DND-41 (cell line): Measurements from ENCODE around the gene SEZ6L2.
A peak's percentile ranks its signal among the peaks of the same experiment; 100 is the strongest.

Source experiments
- ATAC-seq: fragments of 200-7000 bp; cut with Tn5 transposase; 3 replicates; pipeline ENCODE4 v1.9.1; 2021; ENCODE audit warnings: low read depth; ENCODE audit not compliant: insufficient read depth
- DNase-seq: peaks from one replicate; pipeline ENCODE4 v3.0.0-alpha.2; 2020
- H2AFZ ChIP-seq: 2 replicates; pipeline ENCODE4 v1.6.0; 2012; ENCODE audit warnings: low read depth, low read length
- H3K27ac ChIP-seq: 2 replicates; pipeline ENCODE4 v1.5.1; 2012; ENCODE audit warnings: low read length, inconsistent platforms
- H3K27me3 ChIP-seq: fragments of 200-600 bp; sonication (generic); 2 replicates; pipeline ENCODE4 v1.6.0; 2012; ENCODE audit warnings: low read length, mild to moderate bottlenecking, inconsistent platforms; ENCODE audit not compliant: insufficient read depth, poor library complexity
- H3K36me3 ChIP-seq: 2 replicates; pipeline ENCODE4 v1.5.1; 2012; ENCODE audit warnings: low read length, inconsistent platforms; ENCODE audit not compliant: insufficient read depth
- H3K4me1 ChIP-seq: 2 replicates; pipeline ENCODE4 v1.5.1; 2012; ENCODE audit warnings: mild to moderate bottlenecking, low read length; ENCODE audit not compliant: insufficient read depth
- H3K4me2 ChIP-seq: 2 replicates; pipeline ENCODE4 v1.6.0; 2012; ENCODE audit warnings: mild to moderate bottlenecking, moderate library complexity, low read length, inconsistent platforms; ENCODE audit not compliant: insufficient read depth
- H3K4me3 ChIP-seq, 2 experiments: fragments of 200-600 bp in 1 of 2; shearing (Covaris generic) in 1 of 2; 2 replicates each; pipeline ENCODE4 v1.5.1; 2012 to 2016; ENCODE audit warnings: inconsistent platforms in 2 of 2, low read length in 2 of 2, mild to moderate bottlenecking in 2 of 2, low read depth in 1 of 2, moderate library complexity in 1 of 2
- H3K79me2 ChIP-seq: 2 replicates; pipeline ENCODE4 v1.6.0; 2012; ENCODE audit warnings: low read length, inconsistent platforms; ENCODE audit not compliant: insufficient read depth
- H3K9ac ChIP-seq: 2 replicates; pipeline ENCODE4 v1.6.0; 2012; ENCODE audit warnings: low read depth, mild to moderate bottlenecking, inconsistent platforms, low read length, moderate library complexity
- H3K9me3 ChIP-seq: 2 replicates; pipeline ENCODE4 v1.5.1; 2012; ENCODE audit warnings: low read length, moderate library complexity, mild to moderate bottlenecking, inconsistent platforms; ENCODE audit not compliant: insufficient read depth, severe bottlenecking
- H4K20me1 ChIP-seq: 2 replicates; pipeline ENCODE4 v1.6.0; 2012; ENCODE audit warnings: low read length; ENCODE audit not compliant: insufficient read depth
- CTCF ChIP-seq: IDR thresholded peaks from 2 replicates; pipeline ENCODE4 v1.5.1; 2012; ENCODE audit warnings: borderline replicate concordance, low read length, moderate library complexity, mild to moderate bottlenecking; ENCODE audit not compliant: poor library complexity, severe bottlenecking; ENCODE audit errors: extremely low read depth
- EZH2 ChIP-seq: IDR thresholded peaks from 3 replicates; pipeline ENCODE4 v1.6.1; 2012; ENCODE audit warnings: borderline replicate concordance, low read depth, mild to moderate bottlenecking, moderate library complexity, low read length, inconsistent platforms; ENCODE audit not compliant: severe bottlenecking

The SEZ6L2 gene

DNA sequence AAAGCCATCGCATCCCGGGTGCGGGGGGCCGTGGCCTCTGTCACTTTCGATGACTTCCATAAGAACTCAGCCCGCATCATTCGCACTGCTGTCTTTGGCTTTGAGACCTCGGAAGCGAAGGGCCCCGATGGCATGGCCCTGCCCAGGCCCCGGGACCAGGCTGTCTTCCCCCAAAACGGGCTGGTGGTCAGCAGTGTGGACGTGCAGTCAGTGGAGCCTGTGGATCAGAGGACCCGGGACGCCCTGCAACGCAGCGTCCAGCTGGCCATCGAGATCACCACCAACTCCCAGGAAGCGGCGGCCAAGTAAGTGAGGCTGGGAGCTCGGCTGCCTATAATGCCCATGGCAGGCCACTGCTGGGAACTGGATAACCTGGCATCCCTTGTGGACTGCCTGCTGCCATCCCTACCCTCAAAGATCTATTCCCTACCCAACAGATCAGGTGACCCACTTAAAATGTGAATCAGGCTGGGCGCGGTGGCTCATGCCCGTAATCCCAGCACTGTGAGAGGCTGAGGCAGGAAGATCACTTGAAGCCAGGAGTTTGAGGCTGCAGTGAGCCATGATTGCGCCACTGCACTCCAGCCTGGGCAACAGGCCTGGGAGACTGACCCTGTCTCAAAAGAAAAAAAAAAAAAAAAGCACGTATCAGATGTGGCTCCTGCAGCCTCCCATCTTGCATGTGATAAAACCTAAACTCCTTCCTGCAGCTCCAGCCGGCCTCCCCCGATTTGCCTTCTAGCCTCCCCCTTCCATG, 54.6 kb downstream of the SEZ6L2 start:
- no peaks in the 10 kb centered on the region for H3K27me3 ChIP-seq
- no peak for ATAC-seq
- peaks cover 2% of the 10 kb centered on the region; the same call in 1 of the 2 replicates for H3K4me1 ChIP-seq
- no peak overlapping the region for H3K9ac ChIP-seq
- H3K79me2 ChIP-seq, result no peaks in the 10 kb centered on the region
- H3K4me3 ChIP-seq, result no peak overlapping the region
- H3K4me2 ChIP-seq, result no peak overlapping the region
- no peaks in the 10 kb centered on the region for H4K20me1 ChIP-seq
- H3K27ac ChIP-seq, result no peak overlapping the region
- DNase-seq, result no peak
- H3K36me3 ChIP-seq, result no peaks in the 10 kb centered on the region
- TF ChIP-seq CTCF (no peak), EZH2 (no peak)
- H2AFZ ChIP-seq, result no peak overlapping the region
- H3K9me3 ChIP-seq, result no peaks in the 10 kb centered on the region

DNA sequence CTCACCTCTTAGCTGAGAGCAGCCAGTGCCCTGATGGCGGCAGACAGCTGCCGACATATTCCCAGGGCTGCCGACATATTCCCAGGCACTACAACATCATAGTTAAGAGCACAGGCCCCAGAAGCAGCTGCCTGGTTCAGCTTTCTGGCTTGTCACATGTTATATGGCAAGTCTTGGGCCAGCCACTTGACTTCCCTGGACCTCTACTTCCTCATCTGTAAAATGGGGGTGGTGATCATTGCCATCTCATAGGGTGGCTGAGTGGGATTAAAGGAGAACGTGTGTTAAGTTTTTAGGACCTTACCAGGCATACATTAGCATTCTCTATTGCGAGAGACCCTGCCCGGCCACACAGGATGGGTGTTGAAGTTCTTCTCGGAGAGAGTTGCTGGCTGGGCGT, 55.4 kb downstream of the SEZ6L2 start:
- Histone ChIP-seq H4K20me1 (no peaks in the 10 kb centered on the region), H3K4me3 (no peak overlapping the region), H3K36me3 (no peaks in the 10 kb centered on the region), H3K4me2 (no peak overlapping the region), H3K4me1 (peaks cover 2% of the 10 kb centered on the region; the same call in 1 of the 2 replicates), H2AFZ (no peak overlapping the region), H3K27me3 (no peaks in the 10 kb centered on the region), H3K27ac (no peak overlapping the region), H3K9ac (no peak overlapping the region), H3K79me2 (no peaks in the 10 kb centered on the region), H3K9me3 (no peaks in the 10 kb centered on the region)
- ATAC-seq (no peak), DNase-seq (no peak)
- TF ChIP-seq CTCF, result no peak
- no peak for TF ChIP-seq EZH2

- no peaks in the 10 kb centered on the region for H3K36me3 ChIP-seq
- H3K4me1 ChIP-seq, result no peaks in the 10 kb centered on the region
- TF ChIP-seq CTCF, result peak; percentile 37
- TF ChIP-seq EZH2, result no peak
- H3K27ac ChIP-seq, result no peak overlapping the region
- no peaks in the 10 kb centered on the region for H3K79me2 ChIP-seq
- H3K4me2 ChIP-seq, result no peak overlapping the region
- no peak overlapping the region for H3K4me3 ChIP-seq
- DNase-seq (no peak), ATAC-seq (peak; percentile 44; the same call in 2 of the 3 replicates)
- no peaks in the 10 kb centered on the region for H3K27me3 ChIP-seq
- no peaks in the 10 kb centered on the region for H3K9me3 ChIP-seq
- no peak overlapping the region for H2AFZ ChIP-seq
- no peak overlapping the region for H3K9ac ChIP-seq
- H4K20me1 ChIP-seq, result no peaks in the 10 kb centered on the region
Observed at GRCh38 chr16:29842732-29843346, 56.5 kb downstream of the SEZ6L2 start.
